DOHH2 (cell line): Measurements from ENCODE around the gene LRRC75A.

Source experiments
- EZH2phosphoT487 ChIP-seq: fragments of 200-600 bp; sonication (generic); IDR thresholded peaks from 2 replicates; pipeline ENCODE4 v1.6.1; 2017; ENCODE audit warnings: borderline replicate concordance, mild to moderate bottlenecking, antibody characterized with exemption, low read length, moderate library complexity, mixed read lengths
- TF ChIP-seq, protein P1 (sequence below): fragments of 200-600 bp; sonication (generic); IDR thresholded peaks from one replicate; pipeline ENCODE4 v1.5.1; 2014; ENCODE audit warnings: antibody characterized with exemption, mild to moderate bottlenecking, low read depth, low read length; ENCODE audit not compliant: poor library complexity, severe bottlenecking

DNA sequence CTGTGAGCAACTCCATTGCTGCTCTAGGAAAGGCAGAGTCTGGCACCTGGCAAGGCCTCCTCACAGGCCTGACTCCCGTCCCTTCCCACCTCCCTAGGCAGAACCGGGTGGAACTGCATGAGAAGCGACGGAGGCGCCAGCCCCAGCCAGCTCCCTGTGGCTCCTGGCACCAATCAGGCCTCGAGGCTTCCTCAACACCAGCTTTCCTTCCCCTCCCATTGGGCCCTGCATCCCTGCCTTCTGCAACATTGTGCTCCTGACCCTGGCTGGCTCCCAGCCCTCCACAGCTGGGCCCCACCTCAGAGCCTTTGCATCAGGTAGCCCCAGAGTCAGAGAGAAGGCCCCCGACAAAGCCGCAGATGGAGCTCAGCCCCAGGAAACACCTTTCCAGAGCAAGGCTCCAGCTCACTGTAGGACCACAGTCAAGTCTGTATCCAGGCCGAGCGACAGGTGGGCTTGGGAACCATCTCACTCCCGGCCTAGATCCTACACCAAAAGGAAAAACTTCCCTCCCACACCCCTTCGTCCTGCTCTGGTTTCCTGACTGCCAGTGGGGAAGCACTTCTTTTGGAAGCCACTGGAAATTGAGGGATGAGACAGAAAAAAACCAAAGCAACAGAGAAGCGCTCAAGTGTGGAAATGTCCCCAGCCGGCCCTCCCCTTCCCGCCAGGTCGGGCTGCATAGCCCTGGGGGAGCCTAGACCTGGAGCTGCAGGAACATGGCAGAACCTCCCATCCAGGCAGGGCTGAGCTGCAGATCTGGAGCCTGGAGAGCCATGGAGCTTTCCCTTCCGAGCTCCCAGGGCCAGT is 31.0 kb downstream of the LRRC75A start:
- TF ChIP-seq, protein P1, sequence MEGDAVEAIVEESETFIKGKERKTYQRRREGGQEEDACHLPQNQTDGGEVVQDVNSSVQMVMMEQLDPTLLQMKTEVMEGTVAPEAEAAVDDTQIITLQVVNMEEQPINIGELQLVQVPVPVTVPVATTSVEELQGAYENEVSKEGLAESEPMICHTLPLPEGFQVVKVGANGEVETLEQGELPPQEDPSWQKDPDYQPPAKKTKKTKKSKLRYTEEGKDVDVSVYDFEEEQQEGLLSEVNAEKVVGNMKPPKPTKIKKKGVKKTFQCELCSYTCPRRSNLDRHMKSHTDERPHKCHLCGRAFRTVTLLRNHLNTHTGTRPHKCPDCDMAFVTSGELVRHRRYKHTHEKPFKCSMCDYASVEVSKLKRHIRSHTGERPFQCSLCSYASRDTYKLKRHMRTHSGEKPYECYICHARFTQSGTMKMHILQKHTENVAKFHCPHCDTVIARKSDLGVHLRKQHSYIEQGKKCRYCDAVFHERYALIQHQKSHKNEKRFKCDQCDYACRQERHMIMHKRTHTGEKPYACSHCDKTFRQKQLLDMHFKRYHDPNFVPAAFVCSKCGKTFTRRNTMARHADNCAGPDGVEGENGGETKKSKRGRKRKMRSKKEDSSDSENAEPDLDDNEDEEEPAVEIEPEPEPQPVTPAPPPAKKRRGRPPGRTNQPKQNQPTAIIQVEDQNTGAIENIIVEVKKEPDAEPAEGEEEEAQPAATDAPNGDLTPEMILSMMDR: no peak
- no peak for TF ChIP-seq EZH2phosphoT487
